Sigmoid colon (tissue), 4 donors: ENCODE measurements around the gene KCNK2.

Experiments
- CTCF ChIP-seq, 4 experiments: fragments of 450-650 bp in 3 of 4; fragments of 200-600 bp in 1 of 4; IDR thresholded peaks; one replicate each; pipeline ENCODE4 v1.5.1; 2016 to 2019; ENCODE audit warnings: antibody characterized with exemption in 4 of 4, mild to moderate bottlenecking in 3 of 4, moderate library complexity in 2 of 4
- EP300 ChIP-seq, 4 donors: sonication (generic); formaldehyde crosslinking; IDR thresholded peaks; one replicate each; pipeline ENCODE4 v1.6.1; 2017; ENCODE audit warnings: antibody characterized with exemption in 4 of 4
- POLR2A ChIP-seq, 2 donors: fragments of 450-650 bp; IDR thresholded peaks; one replicate each; pipeline ENCODE4 v1.6.1; 2016; ENCODE audit warnings: antibody characterized with exemption in 2 of 2, mild to moderate bottlenecking in 2 of 2, moderate library complexity in 2 of 2
- POLR2AphosphoS5 ChIP-seq, 4 donors: sonication (generic); formaldehyde crosslinking; IDR thresholded peaks; one replicate each; pipeline ENCODE4 v1.6.1; 2017; ENCODE audit warnings: antibody characterized with exemption in 4 of 4

DNA sequence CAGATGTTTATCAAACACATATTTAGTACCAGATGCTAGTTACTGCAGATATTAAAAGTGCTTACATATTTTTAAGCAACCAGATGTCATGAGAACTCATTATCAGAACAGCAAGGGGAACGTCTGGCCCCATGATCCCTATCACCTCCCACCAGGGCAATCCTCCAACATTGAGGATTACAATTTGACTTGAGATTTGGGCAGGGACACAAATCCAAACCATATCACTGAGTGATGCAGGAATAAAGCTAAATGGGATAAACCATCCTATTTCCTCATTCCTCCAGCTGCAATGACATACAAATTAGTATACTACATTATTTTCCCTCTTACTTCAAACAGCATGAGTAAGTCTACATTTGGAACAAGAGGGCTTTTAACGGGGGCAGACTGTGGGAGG is 3.1 kb upstream of the KCNK2 start:
- TF ChIP-seq EP300 (IDR thresholded peaks at IDR 0.05) (no peak), CTCF (IDR thresholded peaks at IDR 0.05) (no peak), POLR2A (IDR thresholded peaks at IDR 0.05) (no peak), POLR2AphosphoS5 (IDR thresholded peaks at IDR 0.05) (no peak)
